GM19035 (cell line): Measurements from ENCODE around the gene ARHGEF33.

ENCODE experiments used
- ATAC-seq: cut with Tn5 transposase; IDR thresholded peaks from one replicate; pipeline ENCODE4 v1.9.1; 2021; ENCODE audit not compliant: unreplicated experiment

ARHGEF33 gene

GRCh38 chr2:39013871-39014270, 124.2 kb downstream of the ARHGEF33 start:
- ATAC-seq, result no peak

GRCh38 chr2:39015424-39015823, 125.7 kb downstream of the ARHGEF33 start:
- ATAC-seq, result no peak

DNA sequence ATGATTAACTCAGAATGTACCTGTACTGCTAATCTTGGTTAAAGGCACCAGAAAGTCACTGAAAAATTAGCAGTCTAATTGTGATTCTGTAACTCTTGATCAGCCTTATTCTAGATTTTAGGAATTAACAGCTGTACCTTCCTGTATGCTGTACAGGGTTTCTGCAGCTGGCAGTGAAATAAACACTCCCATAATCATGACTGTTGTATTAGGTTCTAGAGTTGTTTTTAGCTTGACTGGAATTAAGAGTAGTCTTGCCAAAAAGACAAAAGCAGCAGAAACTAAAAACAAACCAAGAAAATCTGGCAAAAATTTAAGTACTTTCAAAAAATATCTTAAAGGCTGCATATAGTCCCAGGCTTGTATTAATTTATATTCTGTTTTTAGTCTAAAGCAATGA, 127.7 kb downstream of the ARHGEF33 start:
- ATAC-seq, result no peak

- ATAC-seq, result no peak
Observed at GRCh38 chr2:39018638-39019037, 129.0 kb downstream of the ARHGEF33 start.

DNA sequence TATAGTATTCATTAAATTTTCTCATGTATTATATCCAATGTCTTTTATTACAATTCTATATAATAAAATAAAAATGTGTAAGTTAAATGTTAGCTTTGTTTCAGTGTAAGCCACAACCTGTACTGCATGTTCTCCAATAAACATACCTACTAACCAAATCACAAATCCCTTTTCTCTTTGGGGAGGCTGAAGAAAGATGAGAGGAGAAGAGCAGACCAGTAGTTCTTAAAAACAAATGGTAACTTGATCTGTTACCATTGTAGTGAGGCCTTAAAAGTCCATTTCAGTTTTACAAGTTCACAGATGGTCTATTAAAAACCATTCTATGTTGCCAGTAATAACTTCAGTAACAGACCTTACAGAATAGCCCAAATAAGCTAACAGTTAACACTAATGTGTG, 130.7 kb downstream of the ARHGEF33 start:
- no peak for ATAC-seq

- ATAC-seq, result no peak
Observed at GRCh38 chr2:39022642-39023235, 133.1 kb downstream of the ARHGEF33 start.

DNA sequence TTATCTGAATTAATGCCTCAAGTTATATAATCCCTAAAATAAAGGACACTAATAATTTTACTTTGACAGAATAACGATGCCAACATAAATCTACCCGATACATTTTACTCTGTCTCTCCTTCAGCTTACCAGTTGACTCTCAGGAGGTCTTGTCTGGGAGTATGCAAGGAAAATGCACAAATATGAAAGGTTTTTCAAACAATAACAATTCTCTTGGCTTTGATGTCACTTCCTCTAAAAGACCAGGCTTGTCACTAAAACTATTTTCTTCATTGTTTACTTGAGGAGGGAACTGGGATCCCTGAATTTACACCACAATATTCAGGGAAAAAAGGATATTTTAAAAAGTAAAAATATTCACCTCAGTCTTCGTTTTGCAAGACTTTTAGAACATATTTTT, 134.0 kb downstream of the ARHGEF33 start:
- no peak for ATAC-seq

GRCh38 chr2:39024833-39025232, 135.2 kb downstream of the ARHGEF33 start:
- no peak for ATAC-seq
